ENCODE results near the gene LARP6.

Gene LARP6

GRCh38 chr15:70852501-70853317 is 1.2 kb downstream of the LARP6 start:
- Mint-ChIP-seq H3K27me3 (peaks cover 74% of the 10 kb centered on the region), H3K27ac (no peak overlapping the region), H3K4me1 (ENCODE audit: low read depth) (peaks cover 5% of the 10 kb centered on the region), H3K4me3 (peak overlapping the region; percentile 47), H3K36me3 (ENCODE audit: low read depth) (no peaks in the 10 kb centered on the region), H3K9me3 (no peaks in the 10 kb centered on the region)
- DNase-seq: no peak

DNA sequence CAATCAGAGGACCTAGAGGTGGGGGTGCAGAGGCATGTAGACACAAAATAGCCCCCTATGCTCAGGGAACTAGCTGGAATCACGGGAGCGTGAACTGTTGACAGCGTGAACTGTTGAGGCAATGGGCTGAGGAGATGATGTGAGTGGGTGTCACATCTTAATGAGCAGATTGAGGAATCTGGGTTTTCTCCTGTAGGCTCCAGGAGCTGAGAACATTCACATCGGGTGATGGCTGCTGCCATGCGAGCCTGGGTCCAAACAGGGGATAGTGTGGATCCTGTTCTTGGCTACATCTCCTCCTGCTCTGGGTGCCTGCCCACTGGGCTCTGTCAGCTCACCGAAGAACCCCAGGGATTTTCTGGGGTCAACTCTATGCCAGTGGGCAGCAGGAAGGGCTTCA is 2.1 kb downstream of the LARP6 start:
- no peaks in the 10 kb centered on the region for H3K9me3 Mint-ChIP-seq
- H3K36me3 Mint-ChIP-seq (ENCODE audit: low read depth): no peaks in the 10 kb centered on the region
- peaks cover 5% of the 10 kb centered on the region for H3K4me1 Mint-ChIP-seq (ENCODE audit: low read depth)
- H3K4me3 Mint-ChIP-seq: no peak overlapping the region
- DNase-seq: no peak
- no peak overlapping the region for H3K27ac Mint-ChIP-seq
- H3K27me3 Mint-ChIP-seq: peaks cover 77% of the 10 kb centered on the region

GRCh38 chr15:70845602-70846360 is 8.2 kb downstream of the LARP6 start:
- H3K36me3 Mint-ChIP-seq (ENCODE audit: low read depth): no peaks in the 10 kb centered on the region
- peaks cover 37% of the 10 kb centered on the region for H3K27me3 Mint-ChIP-seq
- H3K9me3 Mint-ChIP-seq: no peaks in the 10 kb centered on the region
- no peak for DNase-seq
- H3K27ac Mint-ChIP-seq: no peak overlapping the region
- no peaks in the 10 kb centered on the region for H3K4me1 Mint-ChIP-seq (ENCODE audit: low read depth)
- no peak overlapping the region for H3K4me3 Mint-ChIP-seq

- Mint-ChIP-seq H3K4me3 (no peak overlapping the region), H3K9me3 (no peaks in the 10 kb centered on the region), H3K36me3 (ENCODE audit: low read depth) (no peaks in the 10 kb centered on the region), H3K27me3 (peaks cover 6% of the 10 kb centered on the region), H3K27ac (no peak overlapping the region), H3K4me1 (ENCODE audit: low read depth) (no peaks in the 10 kb centered on the region)
- DNase-seq: no peak
Observed at GRCh38 chr15:70837476-70837875, 16.5 kb downstream of the LARP6 start.

GRCh38 chr15:70835841-70836240 is 18.1 kb downstream of the LARP6 start:
- Mint-ChIP-seq H3K4me1 (ENCODE audit: low read depth) (no peaks in the 10 kb centered on the region), H3K4me3 (no peak overlapping the region), H3K27ac (no peak overlapping the region), H3K9me3 (no peaks in the 10 kb centered on the region), H3K27me3 (peaks cover 6% of the 10 kb centered on the region), H3K36me3 (ENCODE audit: low read depth) (no peaks in the 10 kb centered on the region)
- no peak for DNase-seq

DNA sequence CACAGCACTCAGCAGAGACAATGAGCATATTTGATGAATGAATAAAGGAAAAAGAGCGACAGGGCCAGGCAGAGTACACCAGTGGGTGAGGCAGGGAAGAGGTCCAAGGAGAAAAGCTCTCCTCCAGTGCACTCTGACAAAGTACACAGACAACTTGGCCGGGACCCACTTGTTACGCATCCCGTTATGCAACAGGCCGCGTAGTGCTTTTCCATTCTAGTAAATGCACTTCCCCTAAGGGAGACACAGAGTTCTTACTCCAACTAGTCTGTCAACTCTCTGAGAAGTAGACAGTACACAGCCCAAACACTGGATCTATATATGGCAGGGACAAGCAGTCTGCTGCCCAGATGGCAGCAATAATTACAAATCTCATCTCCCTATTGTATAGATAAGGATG is 18.5 kb downstream of the LARP6 start:
- no peak overlapping the region for H3K27ac Mint-ChIP-seq
- no peaks in the 10 kb centered on the region for H3K4me1 Mint-ChIP-seq (ENCODE audit: low read depth)
- H3K27me3 Mint-ChIP-seq: peaks cover 6% of the 10 kb centered on the region
- DNase-seq: no peak
- H3K4me3 Mint-ChIP-seq: no peak overlapping the region
- no peaks in the 10 kb centered on the region for H3K36me3 Mint-ChIP-seq (ENCODE audit: low read depth)
- H3K9me3 Mint-ChIP-seq: no peaks in the 10 kb centered on the region

- Mint-ChIP-seq H3K27me3 (peaks cover 6% of the 10 kb centered on the region), H3K27ac (no peak overlapping the region), H3K36me3 (ENCODE audit: low read depth) (no peaks in the 10 kb centered on the region), H3K9me3 (no peaks in the 10 kb centered on the region), H3K4me3 (no peak overlapping the region), H3K4me1 (ENCODE audit: low read depth) (no peaks in the 10 kb centered on the region)
- no peak for DNase-seq
Observed at GRCh38 chr15:70834999-70835398, 19.0 kb downstream of the LARP6 start.

- H3K4me1 Mint-ChIP-seq (ENCODE audit: low read depth): no peaks in the 10 kb centered on the region
- no peaks in the 10 kb centered on the region for H3K36me3 Mint-ChIP-seq (ENCODE audit: low read depth)
- H3K27me3 Mint-ChIP-seq: peaks cover 13% of the 10 kb centered on the region
- no peaks in the 10 kb centered on the region for H3K9me3 Mint-ChIP-seq
- H3K27ac Mint-ChIP-seq: no peak overlapping the region
- no peak overlapping the region for H3K4me3 Mint-ChIP-seq
- no peak for DNase-seq
Observed at GRCh38 chr15:70833861-70834765, 19.8 kb downstream of the LARP6 start.

DNA sequence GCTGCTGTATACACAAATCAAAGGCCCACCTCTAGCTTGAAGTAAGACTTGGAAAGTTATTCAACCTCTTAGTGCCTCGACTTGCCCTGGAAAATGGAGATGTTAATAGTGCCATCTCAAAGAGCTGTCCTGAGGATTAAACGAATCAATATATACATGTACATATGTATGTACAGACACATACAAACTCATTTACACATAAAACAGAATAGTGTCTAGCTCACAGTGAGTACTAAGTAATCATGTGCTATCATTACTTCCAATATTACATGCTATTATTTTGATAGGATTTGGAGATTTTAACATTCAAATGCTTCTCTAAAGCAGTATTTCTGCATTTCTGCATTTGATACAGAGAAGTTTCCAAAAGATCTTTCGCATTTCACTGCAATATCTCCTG is 20.5 kb downstream of the LARP6 start:
- peaks cover 13% of the 10 kb centered on the region for H3K27me3 Mint-ChIP-seq
- H3K4me3 Mint-ChIP-seq: no peak overlapping the region
- DNase-seq: no peak
- H3K36me3 Mint-ChIP-seq (ENCODE audit: low read depth): no peaks in the 10 kb centered on the region
- H3K9me3 Mint-ChIP-seq: no peaks in the 10 kb centered on the region
- H3K27ac Mint-ChIP-seq: no peak overlapping the region
- H3K4me1 Mint-ChIP-seq (ENCODE audit: low read depth): no peaks in the 10 kb centered on the region

DNA sequence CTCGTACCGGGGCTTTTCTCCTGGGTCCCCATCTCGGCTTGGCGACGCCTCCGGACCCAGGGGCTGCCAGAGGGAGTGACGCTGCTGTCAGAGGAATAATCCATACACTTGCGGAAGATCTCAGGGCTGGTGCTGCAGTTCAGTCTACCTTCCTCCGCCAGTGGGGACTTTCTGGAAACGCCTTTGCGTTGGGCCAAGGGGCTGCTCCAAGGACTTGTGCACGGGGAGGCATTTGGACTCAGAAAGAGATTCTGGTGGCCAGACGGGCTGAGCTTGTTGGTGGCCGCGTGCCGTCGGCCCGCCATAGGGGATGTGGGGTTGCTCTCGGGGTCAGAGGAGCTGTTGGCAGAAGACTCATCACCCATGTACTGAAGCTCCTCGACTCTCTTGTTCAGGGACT is 21.8 kb downstream of the LARP6 start:
- no peak overlapping the region for H3K4me3 Mint-ChIP-seq
- no peak overlapping the region for H3K27ac Mint-ChIP-seq
- H3K9me3 Mint-ChIP-seq: no peaks in the 10 kb centered on the region
- DNase-seq: no peak
- H3K36me3 Mint-ChIP-seq (ENCODE audit: low read depth): no peaks in the 10 kb centered on the region
- H3K27me3 Mint-ChIP-seq: peaks cover 16% of the 10 kb centered on the region
- no peaks in the 10 kb centered on the region for H3K4me1 Mint-ChIP-seq (ENCODE audit: low read depth)

DNA sequence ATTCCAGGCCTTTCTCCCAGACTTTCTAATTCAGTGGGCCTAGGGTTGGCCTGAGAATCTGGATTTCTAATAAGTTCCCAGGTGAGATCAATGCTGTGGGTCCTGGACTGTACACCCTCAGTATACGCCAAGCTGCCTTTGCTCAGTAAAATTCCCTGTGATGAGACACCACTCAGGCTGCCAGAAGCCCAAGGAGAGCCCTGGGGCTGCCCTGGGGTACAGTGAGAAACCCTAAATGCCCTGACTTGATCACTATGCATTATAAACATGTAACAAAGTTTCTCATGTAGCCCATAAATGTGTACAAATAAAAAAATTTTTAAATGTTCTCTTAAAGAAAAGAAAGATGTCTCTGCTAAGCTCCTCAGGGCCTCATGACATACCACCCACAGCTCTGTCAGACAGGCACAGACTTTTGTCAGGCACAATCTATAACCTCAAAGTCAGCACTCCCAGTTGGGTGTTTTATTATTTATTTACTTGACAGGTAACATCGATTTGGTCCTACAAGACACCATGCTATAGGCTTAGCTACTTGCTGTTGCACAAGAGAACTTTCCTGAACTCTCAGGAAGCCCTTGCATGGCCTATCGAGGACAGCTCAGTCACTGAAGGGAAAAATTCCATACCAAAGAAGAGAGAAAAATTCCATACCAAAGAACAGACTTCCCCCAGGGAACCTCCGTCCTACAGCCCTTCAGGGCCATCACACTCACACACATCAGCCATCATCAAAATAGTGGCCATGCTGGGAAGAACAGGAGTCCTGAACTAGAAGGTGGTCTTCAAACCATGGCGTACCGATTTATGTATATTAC is 22.7 kb downstream of the LARP6 start:
- Mint-ChIP-seq H3K4me3 (no peak overlapping the region), H3K27ac (no peak overlapping the region), H3K27me3 (peaks cover 20% of the 10 kb centered on the region), H3K4me1 (ENCODE audit: low read depth) (no peaks in the 10 kb centered on the region), H3K36me3 (ENCODE audit: low read depth) (no peaks in the 10 kb centered on the region), H3K9me3 (no peaks in the 10 kb centered on the region)
- no peak for DNase-seq

GRCh38 chr15:70830615-70831014 is 23.3 kb downstream of the LARP6 start:
- H3K27ac Mint-ChIP-seq: no peak overlapping the region

GRCh38 chr15:70829371-70830166 is 24.4 kb downstream of the LARP6 start:
- Mint-ChIP-seq H3K36me3 (ENCODE audit: low read depth) (no peaks in the 10 kb centered on the region), H3K27ac (no peak overlapping the region), H3K4me1 (ENCODE audit: low read depth) (no peaks in the 10 kb centered on the region), H3K9me3 (no peaks in the 10 kb centered on the region), H3K4me3 (no peak overlapping the region), H3K27me3 (peaks cover 28% of the 10 kb centered on the region)
- no peak for DNase-seq

More at GRCh38 chr15:70830615-70831014, 23.3 kb downstream of the LARP6 start:
- no peak overlapping the region for H3K4me3 Mint-ChIP-seq
- no peaks in the 10 kb centered on the region for H3K9me3 Mint-ChIP-seq
- no peaks in the 10 kb centered on the region for H3K4me1 Mint-ChIP-seq (ENCODE audit: low read depth)
- no peaks in the 10 kb centered on the region for H3K36me3 Mint-ChIP-seq (ENCODE audit: low read depth)
- no peak for DNase-seq
- H3K27me3 Mint-ChIP-seq: peaks cover 23% of the 10 kb centered on the region
